Measurements from ENCODE around the gene IFNL4. TPM values are rescaled to one million over a fixed set of nuclear protein-coding genes. Genes with fewer than 3 reads are reported as not detected.
"Not testable (repeated sequence)": the region's sequence is repeated elsewhere in the genome, so short reads cannot be mapped to it uniquely, and the experiment has no call there.

IFNL4 gene
- total RNA-seq, 1 experiment from 2014 or later = not detected

DNA sequence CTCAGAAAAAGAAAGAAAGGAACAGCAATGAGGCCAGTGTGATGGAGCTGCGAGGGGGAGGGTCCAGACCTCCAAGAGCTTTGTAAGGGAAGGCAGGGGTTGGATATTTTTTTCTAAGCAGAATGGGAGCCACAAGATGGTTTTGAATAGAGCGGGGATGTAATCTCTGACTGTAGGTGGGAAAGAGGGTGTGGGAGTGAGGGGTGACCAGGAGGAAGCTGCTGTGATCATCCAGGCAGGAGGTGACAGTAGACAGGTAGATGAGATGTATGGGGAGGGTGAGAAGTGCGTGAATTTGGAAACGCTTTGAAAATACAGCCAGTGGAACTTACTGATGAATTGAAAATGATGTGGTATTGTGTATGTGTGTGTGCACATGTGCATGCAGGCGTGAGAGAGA, 26.9 kb upstream of the IFNL4 start:
- H3K4me1 Mint-ChIP-seq (ENCODE audit: low read depth, unreplicated experiment) = peaks cover 10% of the 10 kb centered on the region
- no peaks in the 10 kb centered on the region for H3K27me3 Mint-ChIP-seq (ENCODE audit: insufficient read depth, unreplicated experiment)
- H3K9me3 ChIP-seq = no peaks in the 10 kb centered on the region
- H3K27me3 ChIP-seq (replicated peaks; ENCODE audit: control insufficient read depth, insufficient read depth, low read length) = no peaks in the 10 kb centered on the region
- CTCF ChIA-PET = no interaction called here
- peak in 1 of 2 experiments; percentile 2 for DNase-seq
- H3K4me1 ChIP-seq = peaks cover 18% of the 10 kb centered on the region
- H3K36me3 ChIP-seq (ENCODE audit: control insufficient read depth, insufficient read depth, low read length) = no peaks in the 10 kb centered on the region
- H3K4me3 ChIP-seq (ENCODE audit: low read depth, low read length) = no peak overlapping the region
- no peaks in the 10 kb centered on the region for H3K36me3 Mint-ChIP-seq (ENCODE audit: insufficient read depth, unreplicated experiment)
- peak overlapping the region; percentile 0 for H3K27ac Mint-ChIP-seq (ENCODE audit: unreplicated experiment)
- TF ChIP-seq, protein P1, sequence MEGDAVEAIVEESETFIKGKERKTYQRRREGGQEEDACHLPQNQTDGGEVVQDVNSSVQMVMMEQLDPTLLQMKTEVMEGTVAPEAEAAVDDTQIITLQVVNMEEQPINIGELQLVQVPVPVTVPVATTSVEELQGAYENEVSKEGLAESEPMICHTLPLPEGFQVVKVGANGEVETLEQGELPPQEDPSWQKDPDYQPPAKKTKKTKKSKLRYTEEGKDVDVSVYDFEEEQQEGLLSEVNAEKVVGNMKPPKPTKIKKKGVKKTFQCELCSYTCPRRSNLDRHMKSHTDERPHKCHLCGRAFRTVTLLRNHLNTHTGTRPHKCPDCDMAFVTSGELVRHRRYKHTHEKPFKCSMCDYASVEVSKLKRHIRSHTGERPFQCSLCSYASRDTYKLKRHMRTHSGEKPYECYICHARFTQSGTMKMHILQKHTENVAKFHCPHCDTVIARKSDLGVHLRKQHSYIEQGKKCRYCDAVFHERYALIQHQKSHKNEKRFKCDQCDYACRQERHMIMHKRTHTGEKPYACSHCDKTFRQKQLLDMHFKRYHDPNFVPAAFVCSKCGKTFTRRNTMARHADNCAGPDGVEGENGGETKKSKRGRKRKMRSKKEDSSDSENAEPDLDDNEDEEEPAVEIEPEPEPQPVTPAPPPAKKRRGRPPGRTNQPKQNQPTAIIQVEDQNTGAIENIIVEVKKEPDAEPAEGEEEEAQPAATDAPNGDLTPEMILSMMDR (IDR thresholded peaks at IDR 0.05; ENCODE audit: insufficient read depth in 1 of 2, low read depth in 1 of 2, low read length in 1 of 2, severe bottlenecking in 1 of 2, unreplicated experiment in 1 of 2) = no peak
- POLR2A ChIA-PET = no interaction called here
- BruUV-seq (replicated peaks) = no TSS peak
- intact Hi-C loops (cut with micrococcal nuclease; ENCODE audit: unreplicated experiment) = no loop called here
- no peak overlapping the region for H3K4me3 Mint-ChIP-seq (ENCODE audit: unreplicated experiment)
- no peaks in the 10 kb centered on the region for H3K9me3 Mint-ChIP-seq (ENCODE audit: unreplicated experiment)

DNA sequence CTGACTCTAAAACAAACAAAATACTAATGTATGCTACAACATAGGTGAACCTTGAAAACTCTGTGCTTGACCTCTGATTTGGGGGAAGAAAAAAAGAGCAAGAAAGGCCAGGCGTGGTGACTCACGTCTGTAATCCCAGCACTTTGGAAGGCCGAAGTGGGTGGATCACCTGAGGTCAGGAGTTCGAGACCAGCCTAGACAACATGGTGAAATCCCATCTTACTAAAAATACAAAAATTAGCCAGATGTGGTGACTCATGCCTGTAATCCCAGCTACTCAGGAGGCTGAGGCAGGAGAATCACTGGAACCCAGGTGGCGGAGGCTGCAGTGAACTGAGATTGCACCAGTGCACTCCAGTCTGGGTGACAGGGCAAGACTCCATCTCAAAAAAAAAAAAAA, 25.2 kb upstream of the IFNL4 start:
- H3K4me1 ChIP-seq = peaks cover 18% of the 10 kb centered on the region
- H3K36me3 ChIP-seq (ENCODE audit: control insufficient read depth, insufficient read depth, low read length); H3K9me3 ChIP-seq; H3K4me3 ChIP-seq (ENCODE audit: low read depth, low read length); POLR2A ChIA-PET; H3K27ac Mint-ChIP-seq (ENCODE audit: unreplicated experiment); BruUV-seq (replicated peaks); H3K27me3 Mint-ChIP-seq (ENCODE audit: insufficient read depth, unreplicated experiment); CTCF ChIA-PET; intact Hi-C loops (cut with micrococcal nuclease; ENCODE audit: unreplicated experiment); H3K36me3 Mint-ChIP-seq (ENCODE audit: insufficient read depth, unreplicated experiment); H3K27me3 ChIP-seq (replicated peaks; ENCODE audit: control insufficient read depth, insufficient read depth, low read length); DNase-seq; H3K9me3 Mint-ChIP-seq (ENCODE audit: unreplicated experiment); H3K4me3 Mint-ChIP-seq (ENCODE audit: unreplicated experiment): not testable (repeated sequence)
- H3K4me1 Mint-ChIP-seq (ENCODE audit: low read depth, unreplicated experiment) = peaks cover 19% of the 10 kb centered on the region

DNA sequence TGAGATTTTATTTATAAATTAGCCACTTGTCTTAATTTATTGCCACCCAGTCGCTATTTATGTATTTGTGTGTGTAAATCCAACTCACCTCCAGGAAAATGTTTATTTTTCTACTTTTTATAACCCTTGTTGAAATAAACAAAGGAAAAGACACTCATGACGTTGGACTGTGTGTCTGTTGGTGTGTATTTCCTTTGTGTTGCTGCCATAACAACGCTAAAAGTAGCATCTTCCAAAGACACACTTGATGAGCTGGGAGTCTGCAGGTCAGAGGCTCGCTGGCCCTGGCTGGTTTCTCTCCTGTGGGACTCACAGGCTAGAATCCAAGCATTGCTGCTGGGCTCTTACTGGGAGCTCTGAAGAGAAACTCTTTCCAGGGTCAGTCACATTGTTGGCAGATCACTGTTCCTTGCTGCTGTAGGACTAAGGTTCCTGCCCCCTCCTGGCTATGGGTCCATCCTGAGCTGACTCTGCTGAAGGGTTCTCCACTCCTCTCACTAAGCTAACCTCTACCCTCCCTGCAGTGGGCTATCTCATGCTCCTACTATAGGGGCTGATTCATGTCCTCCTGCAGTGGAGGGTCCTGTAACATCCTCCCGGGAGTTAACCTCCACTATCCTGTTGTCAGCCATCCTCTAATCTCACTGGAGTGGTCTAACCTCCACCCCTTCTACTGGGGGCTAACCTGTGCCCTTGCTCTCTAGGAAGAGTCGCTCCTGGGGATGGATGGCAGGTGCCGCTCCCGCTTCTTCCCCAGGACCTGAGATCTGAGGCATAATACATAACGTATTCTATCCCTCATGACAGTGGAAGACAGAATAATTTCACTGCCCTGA, 21.6 kb upstream of the IFNL4 start:
- DNase-seq = no peak
- CTCF ChIA-PET = interaction anchor here (0.8 kb wide), 1 partner anchor 8 kb away, joined by 3 read pairs; no protein-coding TSS in a partner anchor

DNA sequence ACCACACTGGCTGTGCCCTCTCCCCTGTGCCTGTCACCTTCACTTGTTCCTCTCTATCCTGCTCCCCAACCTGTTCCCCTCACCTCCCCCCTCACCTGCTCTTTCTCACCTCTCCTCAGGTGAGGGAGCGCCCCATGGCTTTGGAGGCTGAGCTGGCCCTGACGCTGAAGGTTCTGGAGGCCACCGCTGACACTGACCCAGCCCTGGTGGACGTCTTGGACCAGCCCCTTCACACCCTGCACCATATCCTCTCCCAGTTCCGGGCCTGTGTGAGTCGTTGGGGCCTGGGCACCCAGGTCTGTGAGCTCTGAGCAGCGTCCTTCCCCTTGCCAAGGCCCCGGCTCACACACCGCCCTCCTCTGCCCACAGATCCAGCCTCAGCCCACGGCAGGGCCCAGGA, 20.7 kb upstream of the IFNL4 start:
- intact Hi-C loops (cut with micrococcal nuclease; ENCODE audit: unreplicated experiment); H3K36me3 ChIP-seq (ENCODE audit: control insufficient read depth, insufficient read depth, low read length); H3K36me3 Mint-ChIP-seq (ENCODE audit: insufficient read depth, unreplicated experiment); H3K27ac Mint-ChIP-seq (ENCODE audit: unreplicated experiment); H3K4me3 ChIP-seq (ENCODE audit: low read depth, low read length); H3K27me3 Mint-ChIP-seq (ENCODE audit: insufficient read depth, unreplicated experiment); BruUV-seq (replicated peaks); H3K4me1 Mint-ChIP-seq (ENCODE audit: low read depth, unreplicated experiment); CTCF ChIA-PET; H3K4me3 Mint-ChIP-seq (ENCODE audit: unreplicated experiment); POLR2A ChIA-PET; H3K9me3 ChIP-seq; H3K9me3 Mint-ChIP-seq (ENCODE audit: unreplicated experiment); DNase-seq; H3K4me1 ChIP-seq; H3K27me3 ChIP-seq (replicated peaks; ENCODE audit: control insufficient read depth, insufficient read depth, low read length): not testable (repeated sequence)

More for the DNA sequence above, 21.6 kb upstream of the IFNL4 start:
- Mint-ChIP-seq H3K9me3 (ENCODE audit: unreplicated experiment) (no peaks in the 10 kb centered on the region), H3K4me3 (ENCODE audit: unreplicated experiment) (no peak overlapping the region), H3K36me3 (ENCODE audit: insufficient read depth, unreplicated experiment) (no peaks in the 10 kb centered on the region), H3K27me3 (ENCODE audit: insufficient read depth, unreplicated experiment) (no peaks in the 10 kb centered on the region), H3K27ac (ENCODE audit: unreplicated experiment) (peak overlapping the region; percentile 0), H3K4me1 (ENCODE audit: low read depth, unreplicated experiment) (peaks cover 9% of the 10 kb centered on the region)
- H3K27me3 ChIP-seq (replicated peaks; ENCODE audit: control insufficient read depth, insufficient read depth, low read length) = no peaks in the 10 kb centered on the region
- no peak overlapping the region for H3K4me3 ChIP-seq (ENCODE audit: low read depth, low read length)
- BruUV-seq (replicated peaks) = no TSS peak
- H3K9me3 ChIP-seq = no peaks in the 10 kb centered on the region
- POLR2A ChIA-PET = no interaction called here
- TF ChIP-seq, protein P1 (IDR thresholded peaks at IDR 0.05; ENCODE audit: insufficient read depth in 1 of 2, low read depth in 1 of 2, low read length in 1 of 2, severe bottlenecking in 1 of 2, unreplicated experiment in 1 of 2) = no peak
- intact Hi-C loops (cut with micrococcal nuclease; ENCODE audit: unreplicated experiment) = no loop called here
- H3K36me3 ChIP-seq (ENCODE audit: control insufficient read depth, insufficient read depth, low read length) = no peaks in the 10 kb centered on the region
- no peaks in the 10 kb centered on the region for H3K4me1 ChIP-seq

DNA sequence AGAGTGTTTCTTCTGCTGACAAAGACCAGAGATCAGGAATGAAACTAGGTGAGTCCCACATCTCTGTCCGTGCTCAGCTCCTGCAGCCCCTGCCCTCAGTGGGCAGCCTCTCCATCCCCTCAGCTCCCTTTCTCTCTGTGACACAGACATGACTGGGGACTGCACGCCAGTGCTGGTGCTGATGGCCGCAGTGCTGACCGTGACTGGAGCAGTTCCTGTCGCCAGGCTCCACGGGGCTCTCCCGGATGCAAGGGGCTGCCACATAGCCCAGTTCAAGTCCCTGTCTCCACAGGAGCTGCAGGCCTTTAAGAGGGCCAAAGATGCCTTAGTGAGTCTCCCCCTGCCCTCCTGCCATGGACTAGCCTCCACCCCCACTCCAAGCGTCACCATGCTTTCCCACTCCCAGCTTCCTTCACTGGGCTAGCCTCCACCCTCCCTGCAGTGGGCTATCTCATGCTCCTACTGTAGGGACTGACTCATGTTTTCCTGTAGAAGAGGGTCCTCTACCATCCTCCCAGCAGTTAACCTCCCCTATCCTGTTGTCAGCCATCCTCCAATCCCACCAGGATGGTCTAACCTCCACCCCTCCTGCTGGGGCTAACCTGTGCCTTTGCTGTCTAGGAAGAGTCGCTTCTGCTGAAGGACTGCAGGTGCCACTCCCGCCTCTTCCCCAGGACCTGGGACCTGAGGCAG, 20.0 kb upstream of the IFNL4 start:
- H3K36me3 Mint-ChIP-seq (ENCODE audit: insufficient read depth, unreplicated experiment); H3K27me3 ChIP-seq (replicated peaks; ENCODE audit: control insufficient read depth, insufficient read depth, low read length); intact Hi-C loops (cut with micrococcal nuclease; ENCODE audit: unreplicated experiment); H3K36me3 ChIP-seq (ENCODE audit: control insufficient read depth, insufficient read depth, low read length); H3K4me1 ChIP-seq; H3K4me3 Mint-ChIP-seq (ENCODE audit: unreplicated experiment); H3K9me3 ChIP-seq; H3K27me3 Mint-ChIP-seq (ENCODE audit: insufficient read depth, unreplicated experiment); POLR2A ChIA-PET; BruUV-seq (replicated peaks); DNase-seq; H3K9me3 Mint-ChIP-seq (ENCODE audit: unreplicated experiment); H3K4me3 ChIP-seq (ENCODE audit: low read depth, low read length): not testable (repeated sequence)
- H3K27ac Mint-ChIP-seq (ENCODE audit: unreplicated experiment) = peak overlapping the region; percentile 5
- CTCF ChIA-PET = interaction anchor here (0.6 kb wide), 1 partner anchor 79 kb away, joined by 4 read pairs; no protein-coding TSS in a partner anchor
- peaks cover 12% of the 10 kb centered on the region for H3K4me1 Mint-ChIP-seq (ENCODE audit: low read depth, unreplicated experiment)
